H1 (cell line): ENCODE data around the gene TMEM45A. TPM values are rescaled to one million over a fixed set of nuclear protein-coding genes. Genes with fewer than 3 reads are reported as not detected.

ENCODE experiments used
- CTCF ChIA-PET: fragments of 300-600 bp; sonication (Branson Sonifier 250); formaldehyde crosslinking; loops from one replicate; lab custom pipeline; 2021; ENCODE audit not compliant: partially characterized antibody; lab: Charles Lee
- POLR2A ChIA-PET: fragments of 300-600 bp; sonication (Branson Sonifier 250); formaldehyde crosslinking; loops from one replicate; lab custom pipeline; 2021; ENCODE audit warnings: inconsistent platforms; ENCODE audit not compliant: partially characterized antibody; lab: Charles Lee
- DNase-seq, 2 experiments: peaks; one replicate each; pipeline versions ENCODE4 v3.0.0 to v3.0.0-alpha.2; 2010 to 2022; ENCODE audit warnings: low spot score in 2 of 2, low read depth in 1 of 2, mixed read lengths in 1 of 2
- FAIRE-seq: peaks from 2 replicates; lab custom pipeline; 2011; peaks lifted over from hg19 to GRCh38; lab: Jason Lieb, UNC
- H2AFZ ChIP-seq: 2 replicates; pipeline ENCODE4 v1.8.1; 2012; ENCODE audit warnings: low read length, inconsistent platforms
- H2AK5ac ChIP-seq: 2 replicates; pipeline ENCODE4 v1.6.1; 2013; ENCODE audit warnings: low read depth, low read length
- H2BK120ac ChIP-seq: replicated peaks from 2 replicates; pipeline ENCODE3; 2013; ENCODE audit warnings: low read depth, low read length, inconsistent platforms
- H2BK12ac ChIP-seq: 2 replicates; pipeline ENCODE4 v1.6.1; 2013; ENCODE audit warnings: low read depth, low read length
- H2BK15ac ChIP-seq: 2 replicates; pipeline ENCODE4 v1.6.1; 2013; ENCODE audit warnings: low read length
- H2BK20ac ChIP-seq: 2 replicates; pipeline ENCODE4 v1.6.1; 2013; ENCODE audit warnings: low read length
- H2BK5ac ChIP-seq: 2 replicates; pipeline ENCODE4 v1.6.1; 2013; ENCODE audit warnings: low read depth, low read length
- H3K14ac ChIP-seq: 2 replicates; pipeline ENCODE4 v1.6.1; 2013; ENCODE audit warnings: inconsistent platforms; ENCODE audit not compliant: insufficient read length
- H3K18ac ChIP-seq: 2 replicates; pipeline ENCODE4 v1.6.1; 2013; ENCODE audit warnings: low read length; ENCODE audit errors: extremely low read depth
- H3K23ac ChIP-seq: 2 replicates; pipeline ENCODE4 v1.6.1; 2013; ENCODE audit warnings: inconsistent platforms; ENCODE audit not compliant: insufficient read length
- H3K23me2 ChIP-seq: 2 replicates; pipeline ENCODE4 v1.6.1; 2013; ENCODE audit warnings: low read depth, low read length
- H3K27ac ChIP-seq: 2 replicates; pipeline ENCODE4 v1.6.1; 2011; ENCODE audit warnings: low read depth, low read length, inconsistent platforms
- H3K27me3 ChIP-seq, 4 experiments: replicated peaks in 1 of 4; 1 replicate in 1 of 4; 2 replicates in 3 of 4; pipeline versions ENCODE4 v1.6.1 to v1.8.1; 2011 to 2013; ENCODE audit warnings: low read length in 3 of 4, mild to moderate bottlenecking in 3 of 4, inconsistent platforms in 2 of 4, mixed read lengths in 2 of 4, moderate library complexity in 1 of 4; ENCODE audit not compliant: control insufficient read depth in 3 of 4, insufficient read depth in 3 of 4; ENCODE audit errors: extremely low read depth in 1 of 4
- H3K36me3 ChIP-seq, 4 experiments: 2 replicates each; pipeline versions ENCODE4 v1.6.1 to v1.8.1; 2011 to 2013; ENCODE audit warnings: mild to moderate bottlenecking in 4 of 4, low read length in 3 of 4, moderate library complexity in 2 of 4, control low read depth in 1 of 4, inconsistent platforms in 1 of 4; ENCODE audit not compliant: insufficient read depth in 4 of 4, control insufficient read depth in 2 of 4
- H3K4ac ChIP-seq: replicated peaks from 2 replicates; pipeline ENCODE3; 2013; ENCODE audit warnings: low read length, low read depth, mixed read lengths, inconsistent platforms; ENCODE audit not compliant: insufficient read length
- H3K4me1 ChIP-seq, 4 experiments: replicated peaks in 1 of 4; 1 replicate in 1 of 4; 2 replicates in 3 of 4; pipeline versions ENCODE4 v1.6.1 to v1.8.1; 2011 to 2013; ENCODE audit warnings: low read length in 3 of 4, inconsistent platforms in 2 of 4, mixed read lengths in 1 of 4; ENCODE audit not compliant: insufficient read depth in 4 of 4, control insufficient read depth in 3 of 4
- H3K4me2 ChIP-seq, 2 experiments: 2 replicates each; pipeline versions ENCODE4 v1.6.1 to v1.8.1; 2011 to 2013; ENCODE audit warnings: low read depth in 2 of 2, low read length in 2 of 2, control low read depth in 1 of 2, inconsistent platforms in 1 of 2, mild to moderate bottlenecking in 1 of 2; ENCODE audit not compliant: insufficient read depth in 1 of 2
- H3K4me3 ChIP-seq, 4 experiments: fragments of 200-600, 300-600 bp in 1 of 4; sonication (generic), shearing (Covaris generic), sonication (Bioruptor Twin) in 1 of 4; 2 replicates each; pipeline versions ENCODE4 v1.5.1 to v1.8.1; 2011 to 2016; ENCODE audit warnings: low read length in 4 of 4, low read depth in 3 of 4, control low read depth in 2 of 4, inconsistent platforms in 2 of 4, mild to moderate bottlenecking in 2 of 4, mixed read lengths in 1 of 4, moderate library complexity in 1 of 4; ENCODE audit not compliant: insufficient read depth in 2 of 4; ENCODE audit errors: extremely low read depth in 1 of 4
- H3K56ac ChIP-seq: replicated peaks from 2 replicates; pipeline ENCODE3; 2013; ENCODE audit warnings: low read depth, mild to moderate bottlenecking, mixed read lengths, low read length, inconsistent platforms; ENCODE audit not compliant: insufficient read length
- H3K79me1 ChIP-seq: 2 replicates; pipeline ENCODE4 v1.6.1; 2013; ENCODE audit warnings: low read depth, low read length, control low read depth
- H3K79me2 ChIP-seq, 2 experiments: 2 replicates each; pipeline versions ENCODE4 v1.6.1 to v1.8.1; 2012 to 2013; ENCODE audit warnings: low read length in 2 of 2, mild to moderate bottlenecking in 2 of 2, inconsistent platforms in 1 of 2; ENCODE audit not compliant: insufficient read depth in 2 of 2, control insufficient read depth in 1 of 2
- H3K9ac ChIP-seq, 4 experiments: replicated peaks in 1 of 4; 1 replicate in 1 of 4; 2 replicates in 3 of 4; pipeline versions ENCODE4 v1.6.1 to v1.8.1; 2011 to 2013; ENCODE audit warnings: low read depth in 3 of 4, low read length in 3 of 4, control low read depth in 2 of 4, mild to moderate bottlenecking in 2 of 4, moderate library complexity in 2 of 4, inconsistent platforms in 1 of 4; ENCODE audit errors: extremely low read depth in 1 of 4
- H3K9me3 ChIP-seq, 2 experiments: 2 replicates each; pipeline versions ENCODE4 v1.6.1 to v1.8.1; 2012 to 2013; ENCODE audit warnings: mild to moderate bottlenecking in 2 of 2, moderate library complexity in 2 of 2, control low read depth in 1 of 2, inconsistent platforms in 1 of 2, low read depth in 1 of 2, low read length in 1 of 2, mixed read lengths in 1 of 2; ENCODE audit not compliant: insufficient read depth in 2 of 2
- H4K20me1 ChIP-seq, 2 experiments: replicated peaks in 1 of 2; 2 replicates each; pipeline versions ENCODE3 to v1.8.1; 2011 to 2013; ENCODE audit warnings: inconsistent platforms in 2 of 2, low read length in 2 of 2, mild to moderate bottlenecking in 1 of 2; ENCODE audit not compliant: insufficient read depth in 2 of 2, control insufficient read depth in 1 of 2
- H4K5ac ChIP-seq: 2 replicates; pipeline ENCODE4 v1.6.1; 2013; ENCODE audit warnings: low read length, low read depth, mixed read lengths, inconsistent platforms; ENCODE audit not compliant: insufficient read length
- H4K8ac ChIP-seq: 2 replicates; pipeline ENCODE4 v1.8.0; 2013; ENCODE audit warnings: mild to moderate bottlenecking, moderate library complexity, low read length, inconsistent platforms; ENCODE audit not compliant: insufficient read depth; ENCODE audit errors: extremely low read depth
- H4K91ac ChIP-seq: replicated peaks from 2 replicates; pipeline ENCODE3; 2013; ENCODE audit warnings: low read length, mixed read lengths, inconsistent platforms; ENCODE audit not compliant: insufficient read length
- ASH2L ChIP-seq: fragments of 200-600, 300-600 bp; sonication (generic); IDR thresholded peaks from one replicate; pipeline ENCODE4 v1.7.1; 2017; ENCODE audit warnings: low read length
- CEBPB ChIP-seq: IDR thresholded peaks from 2 replicates; pipeline ENCODE4 v1.6.1; 2012; ENCODE audit warnings: low read depth, low read length
- CHD1 ChIP-seq: IDR thresholded peaks from 2 replicates; pipeline ENCODE4 v1.6.1; 2012; ENCODE audit warnings: low read depth, low read length, improper control_type of control experiment
- GTF2F1 ChIP-seq: IDR thresholded peaks from 2 replicates; pipeline ENCODE4 v1.6.1; 2012; ENCODE audit warnings: low read depth, low read length, improper control_type of control experiment, borderline replicate concordance
- RNF2 ChIP-seq: fragments of 200-900, 300-1000 bp; sonication (generic); IDR thresholded peaks from 2 replicates; pipeline ENCODE4 v1.7.1; 2016; ENCODE audit warnings: borderline replicate concordance, low read depth, mild to moderate bottlenecking, antibody characterized with exemption, low read length; ENCODE audit not compliant: poor library complexity, severe bottlenecking; ENCODE audit errors: missing control alignments
- SUZ12 ChIP-seq: fragments of 200-600 bp; sonication (generic); IDR thresholded peaks from 2 replicates; pipeline ENCODE4 v1.6.1; 2012; ENCODE audit warnings: mild to moderate bottlenecking, inconsistent platforms, low read length, moderate library complexity, mixed read lengths
- ZNF274 ChIP-seq: IDR thresholded peaks from 2 replicates; pipeline ENCODE4 v1.7.0; 2012; ENCODE audit warnings: low read length, borderline replicate concordance; ENCODE audit errors: extremely low read depth
- polyA plus RNA-seq, 7 experiments: library from polyadenylated mRNA; depleted of rRNA in 3 of 7; stranded (reverse) in 5 of 7; unstranded in 2 of 7; fragments of >200 nt in 5 of 7; fragments of 200-250 nt in 2 of 7; gene quantifications; 1 replicate in 5 of 7; 2 replicates in 1 of 7; 4 replicates in 1 of 7; pipeline versions ENCODE4 v1.2.1 to v1.2.3, GENCODE V29; 2011 to 2013; ENCODE audit warnings: missing spikeins in 2 of 7, mixed read lengths in 2 of 7
- total RNA-seq: library from RNA; stranded (reverse); fragmentation: NEBNext Ultra II Directional; extraction: Animal tissue kit (Norgen Biotek cat#: 25700); gene quantifications from 2 replicates; pipeline ENCODE4 v1.2.1, GENCODE V29; 2021

Gene TMEM45A
- total and polyA plus RNA-seq, 2 of the 8 experiments (the other 6 are each of a cell fraction or from before 2014, with no cell fraction given) = 12.9 to 14.2 TPM

DNA sequence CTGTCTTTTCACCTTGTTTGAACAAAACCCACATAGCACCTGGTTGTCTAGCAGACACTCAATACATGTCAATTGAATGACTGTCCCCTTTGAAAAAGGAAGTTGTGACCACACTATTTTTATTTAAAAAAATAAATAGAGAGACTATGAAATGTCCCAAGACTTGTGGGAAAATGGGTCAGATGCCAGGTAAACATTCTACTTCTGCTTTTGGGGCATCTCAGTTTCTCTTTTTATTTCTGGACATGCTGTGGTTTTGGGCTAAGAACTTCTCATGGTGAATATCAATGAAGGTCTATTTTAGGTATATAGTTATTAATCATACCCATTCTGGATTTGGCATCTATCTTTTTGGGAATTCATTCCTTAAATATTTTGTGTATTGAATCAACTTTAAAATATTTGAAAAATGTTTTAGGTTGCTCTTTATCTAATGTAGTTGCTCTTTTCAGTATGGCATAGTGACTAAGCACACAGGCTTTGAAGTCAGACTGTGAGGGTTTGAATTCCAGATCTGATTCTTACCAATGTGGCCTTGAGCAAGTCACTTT lies 4.4 kb downstream of the TMEM45A start:
- Histone ChIP-seq H3K9me3 (no peaks in the 10 kb centered on the region), H4K8ac (no peak overlapping the region), H3K23me2 (peaks cover under 1% of the 10 kb centered on the region; the same call in 1 of the 2 replicates), H3K27me3 (no peaks in the 10 kb centered on the region), H3K18ac (no peak overlapping the region), H2AFZ (no peak overlapping the region), H2AK5ac (no peak overlapping the region), H2BK20ac (no peak overlapping the region), H3K4me3 (no peak overlapping the region), H3K4me2 (no peak overlapping the region), H3K4ac (no peak overlapping the region), H2BK15ac (no peak overlapping the region), H2BK12ac (no peak overlapping the region), H3K27ac (no peak overlapping the region), H3K56ac (no peak overlapping the region), H3K36me3 (no peaks in the 10 kb centered on the region), H4K91ac (no peak overlapping the region), H4K5ac (no peak overlapping the region), H3K79me2 (no peaks in the 10 kb centered on the region), H4K20me1 (no peaks in the 10 kb centered on the region), H3K14ac (no peak overlapping the region), H3K79me1 (no peaks in the 10 kb centered on the region), H3K9ac (no peak overlapping the region), H2BK5ac (no peak overlapping the region), H2BK120ac (no peak overlapping the region), H3K23ac (no peak overlapping the region), H3K4me1 (peaks cover 0 to 4% (median 1%) of the 10 kb centered on the region in 4 experiments; a peak in 2 of 7 replicates)
- CTCF ChIA-PET = interaction anchor here (0.8 kb wide), 1 partner anchor 12 kb away, joined by 3 read pairs; no protein-coding TSS in a partner anchor
- POLR2A ChIA-PET = no interaction called here
- no peak for DNase-seq
- no peak for TF ChIP-seq CHD1
- no peak for TF ChIP-seq SUZ12
- TF ChIP-seq ZNF274 = no peak
- no peak for TF ChIP-seq CEBPB
- TF ChIP-seq ASH2L = no peak
- TF ChIP-seq RNF2 = no peak
- TF ChIP-seq GTF2F1 = no peak
- no peak for FAIRE-seq
